Subcutaneous abdominal adipose tissue (tissue), 5 donors: Measurements from ENCODE around the gene SYT15B.
"Not testable (repeated sequence)": the region's sequence is repeated elsewhere in the genome, so short reads cannot be mapped to it uniquely, and the experiment has no call there.

ENCODE experiments used
- H3K27ac ChIP-seq: one replicate; pipeline ENCODE4 v1.7.0; 2013; ENCODE audit warnings: low read depth, mild to moderate bottlenecking, inconsistent platforms, low read length, moderate library complexity
- H3K27me3 ChIP-seq, 5 donors: one replicate each; pipeline ENCODE4 v1.7.0; 2013; ENCODE audit warnings: low read length in 5 of 5, inconsistent platforms in 1 of 5; ENCODE audit not compliant: control insufficient read depth in 5 of 5, insufficient read depth in 4 of 5
- H3K36me3 ChIP-seq, 5 donors: one replicate each; pipeline ENCODE4 v1.7.0; 2013; ENCODE audit warnings: low read length in 5 of 5; ENCODE audit not compliant: control insufficient read depth in 5 of 5, insufficient read depth in 5 of 5
- H3K4me1 ChIP-seq, 5 donors: one replicate each; pipeline ENCODE4 v1.7.0; 2013; ENCODE audit warnings: low read length in 5 of 5, mild to moderate bottlenecking in 3 of 5, moderate library complexity in 1 of 5; ENCODE audit not compliant: control insufficient read depth in 5 of 5, insufficient read depth in 5 of 5
- H3K4me3 ChIP-seq, 5 donors: one replicate each; pipeline ENCODE4 v1.7.0; 2013; ENCODE audit warnings: low read length in 5 of 5, low read depth in 1 of 5
- H3K9ac ChIP-seq, 5 donors: one replicate each; pipeline ENCODE4 v1.7.0; 2013; ENCODE audit warnings: low read length in 5 of 5, mild to moderate bottlenecking in 4 of 5, moderate library complexity in 3 of 5
- H3K9me3 ChIP-seq, 5 donors: one replicate each; pipeline ENCODE4 v1.7.0; 2013; ENCODE audit warnings: low read length in 5 of 5; ENCODE audit not compliant: control insufficient read depth in 5 of 5
- donor health status: healthy.
- donor health status: healthy.
- donor health status: healthy.
- donor health status: healthy.
- donor health status: healthy.

The SYT15B gene

DNA sequence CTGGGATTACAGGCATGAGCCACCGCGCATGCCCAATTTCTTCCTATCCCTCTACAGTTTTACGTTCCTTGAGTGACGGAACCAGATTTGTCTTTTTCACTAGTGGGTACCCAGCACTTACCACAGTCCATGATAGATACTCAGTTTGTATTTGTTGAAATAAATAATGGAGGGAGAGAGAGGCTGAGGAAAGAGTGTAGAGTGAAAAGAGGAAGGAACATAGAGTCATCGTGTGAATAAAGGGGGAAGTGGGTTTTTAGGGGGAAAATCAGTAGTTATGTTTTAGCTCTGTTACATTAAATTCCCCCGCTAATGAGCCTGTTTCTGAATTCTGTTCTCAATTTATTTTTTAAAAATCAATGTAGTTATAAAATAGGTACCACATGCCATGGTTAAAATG lies 37.7 kb downstream of the SYT15B start:
- H3K36me3 ChIP-seq, H3K27me3 ChIP-seq, H3K27ac ChIP-seq, H3K4me3 ChIP-seq, H3K9me3 ChIP-seq, H3K9ac ChIP-seq, H3K4me1 ChIP-seq: not testable (repeated sequence)

DNA sequence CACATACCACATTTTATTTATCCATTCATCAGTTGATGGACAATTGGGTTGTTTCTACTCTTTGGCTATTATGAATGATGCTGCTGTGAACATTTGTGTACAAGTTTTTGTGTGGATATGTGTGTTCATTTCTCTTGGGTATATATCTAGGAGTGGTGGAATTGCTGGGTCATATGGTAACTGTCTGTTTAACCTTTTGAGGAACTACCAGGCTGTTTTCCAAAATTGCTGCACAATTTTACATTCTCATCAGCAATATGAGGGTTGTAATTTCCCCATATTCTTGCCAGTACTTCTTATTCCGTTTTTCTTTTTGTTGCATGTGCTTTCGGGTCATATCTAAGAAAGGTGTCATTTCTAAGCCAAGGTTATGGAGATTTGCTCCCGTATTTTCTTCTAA lies 38.3 kb downstream of the SYT15B start:
- H3K27ac ChIP-seq, H3K27me3 ChIP-seq: not testable (repeated sequence)

DNA sequence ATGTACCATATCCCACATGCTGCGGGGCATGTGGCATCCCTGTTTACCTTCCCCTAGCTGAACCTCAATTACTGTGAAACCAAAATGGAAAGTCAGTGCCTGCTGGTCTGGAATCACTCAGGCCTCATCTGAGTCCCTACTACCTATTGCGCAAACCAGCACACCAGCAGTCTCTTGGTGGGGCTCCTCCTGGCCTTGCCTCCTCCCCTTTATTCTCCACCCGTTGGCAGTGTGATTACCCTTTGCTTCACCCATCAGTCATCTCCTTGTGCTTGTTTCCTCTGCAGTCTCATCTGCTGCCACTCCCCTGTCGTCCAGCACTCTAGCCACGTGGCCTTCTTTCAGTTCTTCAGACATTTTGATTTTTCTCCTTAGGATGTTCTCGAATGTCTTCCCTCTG lies 39.3 kb downstream of the SYT15B start:
- not testable (repeated sequence) for H3K9ac ChIP-seq, H3K4me1 ChIP-seq, H3K27me3 ChIP-seq, H3K27ac ChIP-seq, H3K36me3 ChIP-seq, H3K9me3 ChIP-seq, H3K4me3 ChIP-seq

More for the DNA sequence above, 38.3 kb downstream of the SYT15B start:
- not testable (repeated sequence) for H3K9me3 ChIP-seq, H3K4me3 ChIP-seq, H3K36me3 ChIP-seq, H3K9ac ChIP-seq, H3K4me1 ChIP-seq

DNA sequence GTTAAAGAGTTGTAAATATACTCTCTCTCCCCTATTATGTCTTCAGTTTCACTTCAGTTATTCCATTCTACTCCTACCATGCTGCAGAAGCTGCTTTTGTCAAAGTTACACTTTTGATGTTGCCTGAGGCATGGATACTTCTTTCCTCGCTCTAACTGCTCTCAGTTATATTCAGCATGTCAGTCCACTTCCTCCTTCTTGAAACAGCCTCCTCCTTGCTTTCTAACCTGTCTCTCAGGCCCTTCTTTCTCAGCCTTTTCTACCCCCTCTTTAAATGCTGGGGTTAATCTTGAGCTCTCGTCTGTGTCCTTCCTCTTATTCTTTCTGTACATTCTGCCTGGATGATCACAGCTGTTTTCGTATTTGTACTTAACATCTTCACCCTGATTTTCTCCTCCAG lies 40.0 kb downstream of the SYT15B start:
- not testable (repeated sequence) for H3K4me3 ChIP-seq, H3K9ac ChIP-seq, H3K27me3 ChIP-seq, H3K4me1 ChIP-seq, H3K9me3 ChIP-seq, H3K36me3 ChIP-seq, H3K27ac ChIP-seq

DNA sequence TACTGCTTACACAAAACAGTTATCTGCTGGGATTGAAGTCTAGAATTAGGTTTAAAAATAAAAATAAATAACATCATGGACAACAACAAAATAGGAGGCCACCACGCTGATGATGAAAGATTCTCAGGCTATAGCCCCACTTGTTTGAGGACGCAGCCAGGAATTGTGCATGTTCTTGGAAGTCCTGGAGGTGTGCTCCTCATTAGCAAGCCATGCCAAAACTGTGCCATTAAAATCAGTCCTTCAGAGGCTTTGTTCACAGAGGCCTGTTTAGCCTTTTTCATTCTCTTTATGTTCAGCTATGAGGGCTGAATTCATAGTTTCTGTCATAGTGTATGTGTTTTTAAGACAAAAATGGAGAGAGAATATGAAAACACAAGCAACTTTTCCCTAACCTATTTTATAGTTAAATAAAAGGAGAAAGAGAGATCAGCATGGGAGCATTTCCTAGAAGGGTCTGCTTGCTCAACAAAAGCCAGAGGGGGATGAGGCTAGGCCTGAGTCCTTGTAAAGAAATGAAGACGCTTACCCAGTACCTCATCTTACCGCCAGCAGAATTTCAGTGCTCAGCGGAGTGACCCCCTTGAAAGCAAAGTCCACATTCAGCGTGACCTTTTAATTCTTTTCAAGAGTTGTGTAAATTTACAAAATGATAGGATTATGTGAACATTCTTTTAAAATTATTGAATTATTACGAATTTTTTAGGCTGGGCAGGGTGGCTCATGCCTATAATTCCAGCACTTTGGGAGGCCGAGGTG lies 46.2 kb downstream of the SYT15B start:
- H3K36me3 ChIP-seq, H3K9me3 ChIP-seq, H3K4me3 ChIP-seq, H3K27me3 ChIP-seq, H3K9ac ChIP-seq, H3K4me1 ChIP-seq, H3K27ac ChIP-seq: not testable (repeated sequence)
